HCT116 (cell line): ENCODE measurements around the gene PIPOX. TPM values are rescaled to one million over a fixed set of nuclear protein-coding genes. Genes with fewer than 3 reads are reported as not detected.

Experiments used
- ATAC-seq: fragments of 200-7000 bp; cut with Tn5 transposase; 2 replicates; pipeline ENCODE4 v1.9.1; 2020; ENCODE audit warnings: mild to moderate bottlenecking, moderate library complexity
- BruUV-seq: library from RNA; stranded (reverse); fragments of 400-500 nt; replicated peaks from 2 replicates; lab custom pipeline; 2021; lab: Mats Ljungman, UMichigan
- CTCF ChIA-PET: fragments of 300-600 bp; sonication (Branson Sonifier 250); formaldehyde crosslinking; loops from one replicate; lab custom pipeline; 2021; ENCODE audit warnings: antibody characterized with exemption; lab: Charles Lee
- POLR2A ChIA-PET: fragments of 300-600, 350-600 bp; sonication (Branson Sonifier 250); formaldehyde crosslinking; loops from one replicate; lab custom pipeline; 2021; ENCODE audit warnings: antibody characterized with exemption; lab: Charles Lee
- RAD21 ChIA-PET, 2 experiments: fragments of 300-600 bp; sonication (Branson Sonifier 250); formaldehyde crosslinking; loops; one replicate each; lab custom pipeline; 2023; ENCODE audit warnings: low total read pairs in 2 of 2; ENCODE audit not compliant: uncharacterized antibody in 2 of 2, unreplicated experiment in 2 of 2, low non-redundant PET in 1 of 2; lab: Charles Lee
- DNase-seq: peaks from one replicate; pipeline ENCODE4 v3.0.0-alpha.2; 2010; ENCODE audit warnings: low read depth, low spot score
- H2AFZ ChIP-seq: fragments of 200-600 bp; shearing (Covaris generic), sonication (generic); 2 replicates; pipeline ENCODE4 v1.6.1; 2017; ENCODE audit warnings: low read depth, mixed run types, mixed read lengths, antibody characterized with exemption, low read length; ENCODE audit not compliant: poor library complexity, severe bottlenecking
- H3K27ac ChIP-seq: 2 replicates; pipeline ENCODE4 v1.5.1; 2012; ENCODE audit warnings: low read depth, low read length
- H3K27me3 ChIP-seq: fragments of 200-600 bp; sonication (generic); 2 replicates; pipeline ENCODE4 v1.6.1; 2016; ENCODE audit warnings: mixed run types, low read length, mixed read lengths; ENCODE audit not compliant: insufficient read depth
- H3K36me3 ChIP-seq, 2 experiments: fragments of 200-500 bp in 1 of 2; fragments of 200-600 bp in 1 of 2; sonication (Bioruptor generic) in 1 of 2; sonication (generic) in 1 of 2; 2 replicates each; pipeline versions ENCODE4 v1.5.1 to v1.6.1; 2014 to 2016; ENCODE audit warnings: low read length in 2 of 2, inconsistent platforms in 1 of 2, mixed read lengths in 1 of 2, mixed run types in 1 of 2; ENCODE audit not compliant: insufficient read depth in 2 of 2, control insufficient read depth in 1 of 2
- H3K4me1 ChIP-seq, 2 experiments: fragments of 200-600 bp in 1 of 2; sonication (generic) in 1 of 2; 2 replicates each; pipeline versions ENCODE4 v1.5.1 to v1.6.1; 2012 to 2017; ENCODE audit warnings: low read length in 2 of 2, inconsistent platforms in 1 of 2, mild to moderate bottlenecking in 1 of 2, mixed read lengths in 1 of 2, mixed run types in 1 of 2, moderate library complexity in 1 of 2; ENCODE audit not compliant: insufficient read depth in 2 of 2, control insufficient read depth in 1 of 2
- H3K4me2 ChIP-seq: fragments of 200-600 bp; sonication (generic); 2 replicates; pipeline ENCODE4 v1.6.1; 2017; ENCODE audit warnings: mixed run types, low read length, mixed read lengths
- H3K4me3 ChIP-seq, 2 experiments: fragments of 200-600 bp in 1 of 2; sonication (generic) in 1 of 2; replicated peaks in 1 of 2; 2 replicates each; pipeline ENCODE4 v1.5.1; 2011 to 2016; ENCODE audit warnings: low read length in 2 of 2, control low read depth in 1 of 2, low read depth in 1 of 2, mild to moderate bottlenecking in 1 of 2, mixed read lengths in 1 of 2, mixed run types in 1 of 2
- H3K79me2 ChIP-seq: fragments of 200-600 bp; sonication (generic); 2 replicates; pipeline ENCODE4 v1.6.1; 2017; ENCODE audit warnings: mild to moderate bottlenecking, mixed run types, low read length, moderate library complexity, mixed read lengths; ENCODE audit not compliant: insufficient read depth
- H3K9ac ChIP-seq: fragments of 200-600 bp; sonication (generic); 2 replicates; pipeline ENCODE4 v1.6.1; 2016; ENCODE audit warnings: low read length, mixed read lengths
- H3K9me2 ChIP-seq: fragments of 200-600 bp; sonication (generic), shearing (Covaris generic); 2 replicates; pipeline ENCODE4 v1.6.1; 2017; ENCODE audit warnings: mixed run types, mild to moderate bottlenecking, moderate library complexity; ENCODE audit not compliant: insufficient read depth
- H3K9me3 ChIP-seq, 2 experiments: fragments of 200-500 bp in 1 of 2; fragments of 200-600 bp in 1 of 2; sonication (Bioruptor generic) in 1 of 2; sonication (generic) in 1 of 2; 2 replicates each; pipeline ENCODE4 v1.6.1; 2014 to 2017; ENCODE audit warnings: low read length in 2 of 2, mixed read lengths in 2 of 2, inconsistent platforms in 1 of 2, low read depth in 1 of 2, mild to moderate bottlenecking in 1 of 2, mixed run types in 1 of 2, moderate library complexity in 1 of 2; ENCODE audit not compliant: control insufficient read depth in 1 of 2, insufficient read depth in 1 of 2
- H4K20me1 ChIP-seq: fragments of 200-600 bp; sonication (generic), shearing (Covaris generic); 2 replicates; pipeline ENCODE4 v1.6.1; 2017; ENCODE audit warnings: mixed run types, mild to moderate bottlenecking, moderate library complexity; ENCODE audit not compliant: insufficient read depth
- ATF3 ChIP-seq: IDR thresholded peaks from 2 replicates; pipeline ENCODE4 v1.6.1; 2012
- CEBPB ChIP-seq: IDR thresholded peaks from 2 replicates; pipeline ENCODE4 v1.6.1; 2012; ENCODE audit warnings: low read depth
- CTCF ChIP-seq, 3 experiments: fragments of 200-600 bp in 1 of 3; sonication (generic) in 1 of 3; IDR thresholded peaks in 2 of 3; conservative IDR thresholded peaks in 1 of 3; 2 replicates each; pipeline ENCODE4 v1.5.1; 2012 to 2017; ENCODE audit warnings: low read depth in 2 of 3, low read length in 2 of 3, antibody characterized with exemption in 1 of 3, borderline replicate concordance in 1 of 3, control low read depth in 1 of 3, mild to moderate bottlenecking in 1 of 3, mixed read lengths in 1 of 3, mixed run types in 1 of 3, moderate library complexity in 1 of 3; ENCODE audit not compliant: insufficient read depth in 1 of 3
- EGR1 ChIP-seq: IDR thresholded peaks from 2 replicates; pipeline ENCODE4 v1.6.1; 2012; ENCODE audit warnings: low read depth
- ELF1 ChIP-seq: IDR thresholded peaks from 2 replicates; pipeline ENCODE4 v1.6.1; 2012; ENCODE audit warnings: low read depth, borderline replicate concordance
- EZH2 ChIP-seq: fragments of 200-600 bp; sonication (generic); IDR thresholded peaks from 2 replicates; pipeline ENCODE4 v1.6.1; 2017; ENCODE audit warnings: antibody characterized with exemption, mixed run types
- EZH2phosphoT487 ChIP-seq: fragments of 200-600 bp; IDR thresholded peaks from 2 replicates; pipeline ENCODE4 v1.6.1; 2018; ENCODE audit warnings: antibody characterized with exemption, borderline replicate concordance
- FOSL1 ChIP-seq: IDR thresholded peaks from 2 replicates; pipeline ENCODE4 v1.6.1; 2012; ENCODE audit warnings: low read depth
- MAX ChIP-seq: IDR thresholded peaks from 2 replicates; pipeline ENCODE4 v1.6.1; 2012
- POLR2A ChIP-seq: IDR thresholded peaks from 2 replicates; pipeline ENCODE4 v1.7.0; 2011; ENCODE audit warnings: borderline replicate concordance; ENCODE audit not compliant: insufficient read depth, insufficient read length; ENCODE audit errors: extremely low read depth
- POLR2AphosphoS5 ChIP-seq: IDR thresholded peaks from 2 replicates; pipeline ENCODE4 v1.6.1; 2011; ENCODE audit warnings: mild to moderate bottlenecking, low read depth, low read length, moderate library complexity
- RAD21 ChIP-seq: IDR thresholded peaks from 2 replicates; pipeline ENCODE4 v1.6.1; 2012; ENCODE audit warnings: low read depth, mild to moderate bottlenecking
- REST ChIP-seq: IDR thresholded peaks from 2 replicates; pipeline ENCODE4 v1.6.1; 2012; ENCODE audit warnings: low read depth
- SIN3A ChIP-seq: IDR thresholded peaks from 2 replicates; pipeline ENCODE4 v1.6.1; 2012; ENCODE audit warnings: low read depth
- SP1 ChIP-seq: IDR thresholded peaks from 2 replicates; pipeline ENCODE4 v1.6.1; 2012; ENCODE audit warnings: low read depth
- SRF ChIP-seq: IDR thresholded peaks from 2 replicates; pipeline ENCODE4 v1.6.1; 2012; ENCODE audit warnings: low read depth
- YY1 ChIP-seq: IDR thresholded peaks from 2 replicates; pipeline ENCODE4 v1.6.1; 2011; ENCODE audit warnings: low read length, low read depth, moderate library complexity, mild to moderate bottlenecking; ENCODE audit not compliant: insufficient replicate concordance; ENCODE audit errors: extremely low read depth
- ZBTB33 ChIP-seq: IDR thresholded peaks from 2 replicates; pipeline ENCODE4 v1.6.1; 2011; ENCODE audit warnings: mild to moderate bottlenecking, low read length, moderate library complexity; ENCODE audit not compliant: insufficient replicate concordance; ENCODE audit errors: extremely low read depth
- ZFX ChIP-seq: fragments of 450-650 bp; IDR thresholded peaks from 2 replicates; pipeline ENCODE4 v1.6.1; 2017
- ZNF274 ChIP-seq: fragments of 200-500 bp; sonication (Bioruptor generic); IDR thresholded peaks from 2 replicates; pipeline ENCODE4 v1.6.1; 2014; ENCODE audit warnings: mild to moderate bottlenecking, low read depth, low read length, inconsistent platforms
- intact Hi-C: fragments of 100-400 bp; cut with micrococcal nuclease; formaldehyde crosslinking; loops from 2 replicates; pipeline ENCODE4 v1.10.0; 2022
- total RNA-seq: library from RNA; stranded (reverse); gene quantifications from one replicate; pipeline ENCODE4 v1.2.1, GENCODE V29; 2021; ENCODE audit not compliant: unreplicated experiment

Gene PIPOX
- total RNA-seq, 1 experiment from 2014 or later = 1.8 TPM

- Histone ChIP-seq H3K4me3 (no peak overlapping the region), H3K36me3 (no peaks in the 10 kb centered on the region), H2AFZ (no peak overlapping the region), H3K27me3 (peaks cover 9% of the 10 kb centered on the region; the same call in 1 of the 2 replicates), H3K9me3 (no peaks in the 10 kb centered on the region), H3K9me2 (no peaks in the 10 kb centered on the region), H3K79me2 (no peaks in the 10 kb centered on the region), H3K27ac (no peak overlapping the region), H3K9ac (no peak overlapping the region), H4K20me1 (no peaks in the 10 kb centered on the region), H3K4me1 (no peaks in the 10 kb centered on the region), H3K4me2 (no peak overlapping the region)
- DNase-seq (no peak), ATAC-seq (no peak)
- BruUV-seq = no TSS peak
- ChIA-PET RAD21 (no interaction called here), POLR2A (no interaction called here), CTCF (no interaction called here)
- TF ChIP-seq SRF = no peak
- TF ChIP-seq MAX = no peak
- TF ChIP-seq ATF3 = no peak
- no peak for TF ChIP-seq FOSL1
- TF ChIP-seq EZH2phosphoT487 = no peak
- no peak for TF ChIP-seq ZBTB33
- no peak for TF ChIP-seq CEBPB
- TF ChIP-seq CTCF (IDR thresholded peaks at IDR 0.05 in 2 of 3, conservative IDR thresholded peaks at IDR 0.05 in 1 of 3; ENCODE audit: borderline replicate concordance in 1 of 3, insufficient read depth in 1 of 3, low read depth in 2 of 3, low read length in 2 of 3) = no peak
- no peak for TF ChIP-seq EZH2
- no peak for TF ChIP-seq POLR2AphosphoS5
- TF ChIP-seq EGR1 = no peak
- no peak for TF ChIP-seq SP1
- TF ChIP-seq SIN3A = no peak
- no peak for TF ChIP-seq ZNF274
- TF ChIP-seq YY1 = no peak
- TF ChIP-seq REST = no peak
- TF ChIP-seq ZFX = no peak
- TF ChIP-seq POLR2A = no peak
- TF ChIP-seq ELF1 = no peak
- no peak for TF ChIP-seq RAD21
- intact Hi-C loops = no loop called here
These were observed 7.2 kb downstream of the PIPOX start for GRCh38 chr17:29050176-29050575.
